ENCODE results near the gene CIDEB. TPM values are rescaled to one million over a fixed set of nuclear protein-coding genes. Genes with fewer than 3 reads are reported as not detected.
A peak's percentile ranks its signal among the peaks of the same experiment; 100 is the strongest.

The CIDEB gene
- total and polyA plus RNA-seq, 2 of the 13 experiments (the other 11 are each of a cell fraction or from before 2014, with no cell fraction given) = 35.8 to 110 TPM

DNA sequence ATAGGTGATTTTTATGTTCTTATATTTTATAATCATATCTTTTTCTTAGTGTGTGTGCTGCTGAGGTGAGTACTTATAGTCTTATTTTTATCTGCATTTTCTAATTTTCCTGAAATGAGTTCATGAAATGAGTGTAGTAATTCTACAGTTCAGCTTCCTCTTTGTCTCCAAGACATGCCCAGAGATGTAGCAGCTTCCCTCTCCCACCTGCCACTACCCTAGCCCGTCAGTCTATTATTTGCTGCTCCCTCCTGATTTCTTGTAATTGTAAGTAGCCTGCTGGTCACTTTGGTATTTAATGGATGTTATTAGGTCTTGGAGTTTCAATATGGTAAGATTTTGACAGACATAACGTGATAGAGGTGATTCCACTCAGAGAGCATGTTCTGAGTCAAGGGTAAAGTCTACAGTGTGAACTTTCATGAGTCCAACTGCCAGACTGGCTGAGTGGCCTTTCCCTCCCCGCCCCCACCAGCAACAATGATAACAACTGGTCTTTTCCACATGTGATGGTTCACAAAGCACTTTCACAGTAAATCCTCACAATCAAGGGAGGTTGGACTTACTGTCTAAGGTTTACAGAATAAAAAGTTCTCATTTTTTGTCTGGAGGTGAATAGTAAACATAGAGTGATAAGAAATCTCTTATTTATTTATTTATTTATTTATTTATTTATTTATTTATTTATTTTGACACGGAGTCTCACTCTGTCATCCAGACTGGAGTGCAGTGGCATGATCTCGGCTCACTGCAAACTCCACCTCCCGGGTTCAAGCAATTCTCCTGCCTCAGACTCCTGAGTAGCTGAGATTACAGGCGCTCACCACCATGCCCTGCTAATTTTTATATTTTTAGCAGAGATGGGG is 36.3 kb upstream of the CIDEB start (continued):
- TF ChIP-seq, protein P1, sequence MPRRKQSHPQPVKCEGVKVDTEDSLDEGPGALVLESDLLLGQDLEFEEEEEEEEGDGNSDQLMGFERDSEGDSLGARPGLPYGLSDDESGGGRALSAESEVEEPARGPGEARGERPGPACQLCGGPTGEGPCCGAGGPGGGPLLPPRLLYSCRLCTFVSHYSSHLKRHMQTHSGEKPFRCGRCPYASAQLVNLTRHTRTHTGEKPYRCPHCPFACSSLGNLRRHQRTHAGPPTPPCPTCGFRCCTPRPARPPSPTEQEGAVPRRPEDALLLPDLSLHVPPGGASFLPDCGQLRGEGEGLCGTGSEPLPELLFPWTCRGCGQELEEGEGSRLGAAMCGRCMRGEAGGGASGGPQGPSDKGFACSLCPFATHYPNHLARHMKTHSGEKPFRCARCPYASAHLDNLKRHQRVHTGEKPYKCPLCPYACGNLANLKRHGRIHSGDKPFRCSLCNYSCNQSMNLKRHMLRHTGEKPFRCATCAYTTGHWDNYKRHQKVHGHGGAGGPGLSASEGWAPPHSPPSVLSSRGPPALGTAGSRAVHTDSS (CRISPR knock-in tag; conservative IDR thresholded peaks at IDR 0.05) = no peak
- no peak for TF ChIP-seq TFDP1 (CRISPR knock-in tag; IDR thresholded peaks at IDR 0.05; ENCODE audit: borderline replicate concordance)
- TF ChIP-seq JDP2 (CRISPR knock-in tag; IDR thresholded peaks at IDR 0.05; ENCODE audit: borderline replicate concordance) = no peak
- peak; percentile 68 for TF ChIP-seq PRPF4 (IDR thresholded peaks at IDR 0.05; ENCODE audit: low read depth, low read length, poor library complexity, severe bottlenecking)
- TF ChIP-seq ATF6 (CRISPR knock-in tag; conservative IDR thresholded peaks at IDR 0.05) = no peak
- TF ChIP-seq, protein P2, sequence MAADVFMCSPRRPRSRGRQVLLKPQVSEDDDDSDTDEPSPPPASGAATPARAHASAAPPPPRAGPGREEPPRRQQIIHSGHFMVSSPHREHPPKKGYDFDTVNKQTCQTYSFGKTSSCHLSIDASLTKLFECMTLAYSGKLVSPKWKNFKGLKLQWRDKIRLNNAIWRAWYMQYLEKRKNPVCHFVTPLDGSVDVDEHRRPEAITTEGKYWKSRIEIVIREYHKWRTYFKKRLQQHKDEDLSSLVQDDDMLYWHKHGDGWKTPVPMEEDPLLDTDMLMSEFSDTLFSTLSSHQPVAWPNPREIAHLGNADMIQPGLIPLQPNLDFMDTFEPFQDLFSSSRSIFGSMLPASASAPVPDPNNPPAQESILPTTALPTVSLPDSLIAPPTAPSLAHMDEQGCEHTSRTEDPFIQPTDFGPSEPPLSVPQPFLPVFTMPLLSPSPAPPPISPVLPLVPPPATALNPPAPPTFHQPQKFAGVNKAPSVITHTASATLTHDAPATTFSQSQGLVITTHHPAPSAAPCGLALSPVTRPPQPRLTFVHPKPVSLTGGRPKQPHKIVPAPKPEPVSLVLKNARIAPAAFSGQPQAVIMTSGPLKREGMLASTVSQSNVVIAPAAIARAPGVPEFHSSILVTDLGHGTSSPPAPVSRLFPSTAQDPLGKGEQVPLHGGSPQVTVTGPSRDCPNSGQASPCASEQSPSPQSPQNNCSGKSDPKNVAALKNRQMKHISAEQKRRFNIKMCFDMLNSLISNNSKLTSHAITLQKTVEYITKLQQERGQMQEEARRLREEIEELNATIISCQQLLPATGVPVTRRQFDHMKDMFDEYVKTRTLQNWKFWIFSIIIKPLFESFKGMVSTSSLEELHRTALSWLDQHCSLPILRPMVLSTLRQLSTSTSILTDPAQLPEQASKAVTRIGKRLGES (CRISPR knock-in tag; IDR thresholded peaks at IDR 0.05; ENCODE audit: borderline replicate concordance) = no peak
- peak; percentile 46 for TF ChIP-seq ARID5B (CRISPR knock-in tag; IDR thresholded peaks at IDR 0.05)
- no peak for TF ChIP-seq CENPT (CRISPR knock-in tag; IDR thresholded peaks at IDR 0.05; ENCODE audit: low read depth)
- TF ChIP-seq BHLHE40 (IDR thresholded peaks at IDR 0.05; ENCODE audit: low read length) = peak; percentile 35; the same call in 1 of the 2 replicates
- TF ChIP-seq ZKSCAN5 (CRISPR knock-in tag; IDR thresholded peaks at IDR 0.05) = no peak
- TF ChIP-seq YY1 (IDR thresholded peaks at IDR 0.05; ENCODE audit: insufficient read depth, insufficient replicate concordance, low read depth, low read length) = no peak
- TF ChIP-seq IRF9 (CRISPR knock-in tag; IDR thresholded peaks at IDR 0.05; ENCODE audit: borderline replicate concordance) = no peak
- no peak for TF ChIP-seq EZH2 (conservative IDR thresholded peaks at IDR 0.05; ENCODE audit: low read depth, low read length)

Measured in HepG2 (cell line).